HG03103 (cell line): ENCODE results near the gene ARHGEF18.
"Not testable (repeated sequence)": the region's sequence is repeated elsewhere in the genome, so short reads cannot be mapped to it uniquely, and the experiment has no call there.

Experiments
- ATAC-seq: cut with Tn5 transposase; IDR thresholded peaks from one replicate; pipeline ENCODE4 v1.9.1; 2021; ENCODE audit warnings: low read depth; ENCODE audit not compliant: unreplicated experiment

ARHGEF18 gene

DNA sequence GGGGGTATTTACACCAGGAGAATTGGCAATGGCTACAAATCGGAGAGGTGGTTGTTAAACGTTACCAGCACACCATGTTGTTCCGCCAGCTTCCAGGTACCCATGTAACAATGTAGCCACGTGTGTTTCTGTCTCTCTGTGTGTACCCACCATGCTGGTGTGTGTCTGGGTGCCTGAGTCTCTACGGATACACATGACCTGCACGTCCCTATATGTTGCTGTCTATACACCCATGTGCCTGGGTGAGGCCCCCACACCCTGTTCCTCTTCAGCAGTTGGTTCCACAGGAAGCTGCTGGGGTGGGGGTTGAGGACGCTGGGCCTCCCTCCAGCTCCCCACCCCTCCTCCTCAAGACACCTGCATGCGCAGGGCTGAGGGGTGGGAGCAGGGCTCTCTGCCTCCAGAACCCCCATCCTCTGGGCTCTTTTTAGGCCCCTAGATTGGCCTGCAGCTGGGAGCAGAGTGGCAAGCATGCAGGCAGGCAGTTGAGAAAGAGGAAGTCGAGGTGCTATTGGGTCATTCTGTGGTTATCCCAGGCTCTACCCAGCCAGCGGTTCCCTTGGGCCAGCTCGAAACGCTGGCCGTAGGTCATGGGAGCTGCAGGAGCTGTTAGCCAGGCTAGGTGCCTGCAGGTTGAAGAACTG lies at the start of gene ARHGEF18:
Gene ARHGEF18 (plus strand): TSS at position 351 of the 644 bp plus-strand sequence. CDS start 13,954 bp downstream, outside the sequence.
- no peak for ATAC-seq

DNA sequence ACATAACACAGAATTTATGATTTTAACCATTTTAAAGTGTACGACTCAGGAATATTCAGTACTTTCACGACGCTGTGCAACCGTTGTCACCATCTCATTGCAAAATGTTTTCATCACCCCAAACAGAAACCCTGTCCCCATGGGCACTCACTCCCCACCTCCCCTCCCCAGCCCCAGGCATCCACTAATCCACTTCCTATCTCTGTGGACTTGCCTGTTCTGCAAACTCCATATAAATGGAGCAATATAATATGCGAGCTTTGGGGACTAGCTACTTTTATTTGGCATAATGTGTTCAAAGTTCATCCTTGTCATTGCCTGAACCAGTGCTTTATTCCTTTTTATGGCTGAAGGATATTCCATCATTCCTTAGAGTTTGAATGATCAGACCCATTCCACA lies 47.2 kb upstream of the ARHGEF18 start:
- ATAC-seq = no peak

DNA sequence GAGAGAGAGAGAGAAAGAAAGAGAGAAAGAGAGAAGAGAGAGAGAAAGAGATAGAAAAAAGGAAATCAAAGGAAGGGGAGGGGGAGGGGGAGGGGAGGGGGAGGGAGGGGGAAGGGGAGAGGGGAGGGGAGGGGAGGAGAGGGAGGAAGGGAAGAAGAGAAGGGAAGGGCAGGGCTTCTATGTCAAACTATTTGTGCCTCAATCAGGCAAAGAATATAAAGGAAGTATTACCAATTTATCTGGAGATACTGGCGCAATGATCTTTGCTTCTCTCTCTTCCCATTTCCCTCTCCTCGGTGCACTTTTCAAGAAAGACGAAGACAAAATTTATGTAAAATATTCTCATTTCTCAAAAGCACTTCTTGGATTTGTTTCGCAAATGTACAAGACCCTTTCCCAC lies 45.3 kb upstream of the ARHGEF18 start:
- ATAC-seq = no peak

DNA sequence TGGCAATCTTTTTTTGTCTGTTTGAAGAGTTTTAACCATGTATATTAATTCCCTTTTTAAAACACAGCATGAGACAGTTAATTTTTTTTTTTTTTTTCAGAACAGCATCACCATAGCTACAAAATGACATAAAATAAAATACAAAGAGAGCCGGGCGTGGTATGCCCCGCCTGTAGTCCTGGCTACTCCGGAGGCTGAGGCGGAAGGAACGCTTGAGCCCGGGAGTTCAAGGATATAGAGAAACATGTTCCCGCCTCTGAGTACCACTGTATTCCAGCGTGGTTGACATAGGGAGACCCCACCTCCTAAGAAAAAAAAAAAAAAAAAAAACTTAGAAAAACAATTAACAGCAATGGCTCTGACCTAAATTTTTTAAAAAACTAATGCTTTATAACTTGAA lies 44.5 kb upstream of the ARHGEF18 start:
- no peak for ATAC-seq

DNA sequence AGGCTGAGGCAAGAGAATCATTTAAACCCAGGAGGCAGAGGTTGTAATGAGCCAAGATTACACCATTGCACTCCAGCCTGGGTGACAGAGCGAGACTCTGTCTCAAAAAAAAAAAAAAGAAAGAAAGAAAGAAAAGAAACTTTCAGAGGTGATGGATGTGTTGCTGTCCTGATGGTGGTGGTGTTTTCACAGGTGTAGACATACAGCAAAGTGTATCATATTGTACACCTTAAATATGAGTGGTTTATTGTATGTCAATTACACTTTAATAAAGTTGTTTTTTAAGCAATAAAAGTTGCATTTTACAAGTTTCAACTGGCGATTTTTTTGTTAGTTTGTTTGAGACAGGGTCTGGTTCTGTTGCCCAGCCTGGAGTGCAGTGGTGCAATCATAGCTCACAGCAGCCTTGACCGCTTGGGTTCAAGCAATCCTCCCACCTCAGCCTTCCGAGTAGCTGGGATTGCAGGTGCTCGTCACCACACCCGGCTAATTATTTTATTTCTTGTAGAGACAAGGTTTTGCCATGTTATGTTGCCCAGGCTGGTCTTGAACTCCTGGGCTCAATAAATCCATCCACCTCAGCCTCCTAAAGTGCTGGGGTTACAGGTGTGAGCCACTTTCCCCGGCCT lies 41.0 kb upstream of the ARHGEF18 start:
- ATAC-seq = no peak

DNA sequence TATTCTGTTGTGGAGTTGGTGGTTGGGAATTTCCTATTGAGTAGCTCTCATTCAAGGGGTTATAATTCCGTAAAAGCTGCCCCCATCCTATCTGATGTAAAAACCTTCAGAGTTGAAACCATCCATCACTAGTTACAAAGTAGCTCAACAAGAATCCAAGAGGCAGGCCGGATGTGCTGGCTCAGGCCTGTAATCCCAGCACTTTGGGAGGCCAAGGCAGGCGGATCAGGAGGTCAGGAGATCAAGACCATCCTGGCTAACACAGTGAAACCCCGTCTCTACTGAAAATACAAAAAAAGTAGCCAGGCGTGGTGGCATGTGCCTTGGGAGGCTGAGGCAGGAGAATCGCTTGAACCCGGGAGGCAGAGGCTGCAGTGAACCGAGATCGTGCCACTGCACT lies 40.4 kb upstream of the ARHGEF18 start:
- not testable (repeated sequence) for ATAC-seq

DNA sequence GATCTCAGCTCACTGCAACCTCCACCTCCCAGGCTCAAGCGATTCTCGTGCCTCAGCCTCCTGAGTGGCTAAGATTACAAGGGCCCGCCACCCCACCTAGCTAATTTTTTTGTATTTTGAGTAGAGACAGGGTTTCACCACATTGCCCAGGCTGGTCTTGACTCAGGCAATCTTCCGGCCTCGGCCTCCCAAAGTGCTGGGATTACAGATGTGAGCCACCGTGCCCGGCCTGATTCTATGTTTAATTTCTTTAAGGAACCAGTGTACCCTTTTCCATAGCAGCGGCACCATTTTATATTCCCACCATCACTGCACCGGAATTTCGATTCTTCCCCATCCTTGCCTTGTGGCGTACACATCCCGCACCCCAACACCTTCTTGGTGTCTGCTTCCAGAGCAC lies 36.8 kb upstream of the ARHGEF18 start:
- ATAC-seq = no peak

DNA sequence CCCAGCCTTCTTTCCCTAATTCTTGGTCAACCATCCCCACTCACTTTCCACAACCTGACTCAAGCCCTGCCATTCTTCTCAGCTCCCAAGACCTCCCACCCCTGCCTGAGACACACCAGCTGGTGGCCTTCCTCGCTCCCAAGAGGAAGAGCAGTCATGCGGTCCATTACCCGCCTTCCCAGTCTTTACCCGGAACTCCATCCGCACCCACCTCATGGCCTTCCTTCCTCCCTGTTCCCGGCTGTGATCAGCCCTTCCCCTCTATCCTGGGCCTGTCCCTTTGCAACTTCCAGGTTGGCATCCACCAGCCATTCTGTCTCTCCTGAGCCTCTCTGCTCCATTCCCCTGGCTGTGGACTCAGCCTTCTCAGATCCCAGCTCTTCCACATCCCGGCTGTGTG lies 35.9 kb upstream of the ARHGEF18 start:
- no peak for ATAC-seq

DNA sequence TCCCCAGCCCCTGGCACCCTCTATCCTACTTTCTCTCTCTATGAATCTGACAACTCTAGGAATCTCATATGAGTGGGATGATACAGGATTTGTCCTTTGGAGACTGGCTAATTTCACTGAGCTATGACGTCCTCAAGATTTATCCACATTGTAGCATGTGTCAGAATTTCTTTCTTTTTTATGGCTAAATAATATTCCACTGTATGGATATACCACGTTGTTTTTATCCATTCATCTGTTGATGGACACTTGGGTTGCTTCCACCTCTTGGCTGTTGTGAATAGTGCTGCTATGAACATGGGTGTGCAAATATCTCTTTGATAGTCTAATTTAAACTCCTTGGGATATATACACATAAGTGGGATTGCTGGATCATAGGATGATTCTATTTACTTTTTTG lies 30.6 kb upstream of the ARHGEF18 start:
- no peak for ATAC-seq

DNA sequence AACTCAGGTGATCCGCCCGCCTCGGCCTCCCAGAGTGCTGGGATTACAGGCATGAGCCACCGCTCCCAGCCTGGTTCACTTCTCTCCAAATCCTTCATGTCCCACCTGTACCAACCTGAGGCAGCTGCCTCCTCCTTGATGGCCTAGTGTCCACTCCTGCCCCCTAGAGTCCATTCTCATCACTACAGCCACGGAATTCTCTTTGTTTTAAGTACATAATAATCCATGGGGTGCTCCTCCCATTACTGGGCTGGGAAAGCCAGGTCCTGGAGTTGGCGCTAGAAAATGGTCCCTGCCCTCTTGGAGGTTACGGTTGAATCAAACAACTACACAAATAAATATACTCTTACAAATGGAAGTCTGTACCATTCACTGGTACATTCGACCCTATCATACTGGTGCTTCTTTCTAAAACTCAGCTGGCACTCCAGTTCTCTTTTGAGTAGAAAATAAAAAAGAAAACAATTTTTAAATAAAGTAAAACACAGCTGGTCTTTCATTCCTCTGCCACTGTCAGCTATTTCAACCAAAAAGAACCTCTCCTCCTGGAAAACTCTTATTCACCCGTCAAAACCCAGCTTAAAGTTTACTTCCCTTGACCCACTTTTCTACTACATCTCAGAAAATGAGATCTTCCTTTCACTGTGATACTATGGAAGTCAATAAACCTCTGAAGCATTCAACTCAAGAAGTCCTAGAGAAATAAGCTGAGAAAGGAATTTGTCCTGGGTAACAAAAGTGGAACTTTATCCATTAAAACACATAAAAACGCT lies 22.4 kb upstream of the ARHGEF18 start:
- no peak for ATAC-seq

DNA sequence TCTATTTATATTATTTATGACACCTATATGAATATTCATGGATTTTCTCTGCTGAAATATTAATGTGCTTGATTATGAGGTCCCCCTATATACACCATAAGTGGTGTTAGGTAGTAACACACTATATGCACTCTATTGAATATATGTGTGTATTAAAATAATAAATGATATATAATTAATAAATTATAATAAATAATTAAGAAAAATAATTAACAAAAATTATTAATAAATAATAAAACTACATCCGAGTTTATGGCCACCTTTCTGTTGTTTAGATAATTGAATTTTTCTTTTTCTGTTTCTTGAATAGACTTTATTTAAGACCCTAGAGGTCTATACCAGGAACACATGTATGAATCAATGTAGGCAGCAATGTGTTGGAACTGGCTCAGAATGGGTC lies 20.9 kb upstream of the ARHGEF18 start:
- ATAC-seq = no peak

DNA sequence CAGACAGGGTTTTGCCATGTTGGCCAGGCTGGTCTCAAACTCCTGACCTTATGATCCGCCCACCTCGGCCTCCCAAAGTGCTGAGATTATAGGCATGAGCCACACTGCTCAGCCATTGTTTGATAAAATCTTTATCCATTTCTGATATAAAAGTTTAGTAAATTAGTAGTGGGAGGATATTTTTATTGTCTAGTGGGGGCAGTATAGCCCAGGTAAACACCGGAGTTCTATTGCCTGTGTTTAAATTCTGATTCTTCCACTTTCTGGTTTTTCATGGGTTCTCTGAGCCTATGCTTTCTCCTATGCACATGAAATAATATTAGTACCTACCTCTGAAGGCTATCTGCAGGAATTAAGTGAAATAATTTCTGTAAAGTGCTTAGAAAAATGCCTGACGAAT lies 20.1 kb upstream of the ARHGEF18 start:
- ATAC-seq = no peak

DNA sequence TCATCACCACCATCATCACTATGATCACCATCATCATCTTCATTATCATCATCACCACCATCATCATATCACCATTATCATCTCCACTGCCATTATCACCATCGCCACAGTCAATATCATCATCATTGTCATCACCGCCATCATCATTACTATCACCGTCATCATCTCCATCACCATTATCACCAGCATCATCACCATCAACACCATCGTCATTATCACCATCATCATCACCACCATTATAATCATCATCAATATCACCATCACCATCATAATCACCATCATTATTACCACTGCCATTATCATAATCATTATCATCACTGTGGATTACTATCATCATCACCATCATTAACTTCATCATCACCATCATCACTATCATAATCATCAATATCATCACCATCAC lies 17.3 kb upstream of the ARHGEF18 start:
- ATAC-seq = no peak

DNA sequence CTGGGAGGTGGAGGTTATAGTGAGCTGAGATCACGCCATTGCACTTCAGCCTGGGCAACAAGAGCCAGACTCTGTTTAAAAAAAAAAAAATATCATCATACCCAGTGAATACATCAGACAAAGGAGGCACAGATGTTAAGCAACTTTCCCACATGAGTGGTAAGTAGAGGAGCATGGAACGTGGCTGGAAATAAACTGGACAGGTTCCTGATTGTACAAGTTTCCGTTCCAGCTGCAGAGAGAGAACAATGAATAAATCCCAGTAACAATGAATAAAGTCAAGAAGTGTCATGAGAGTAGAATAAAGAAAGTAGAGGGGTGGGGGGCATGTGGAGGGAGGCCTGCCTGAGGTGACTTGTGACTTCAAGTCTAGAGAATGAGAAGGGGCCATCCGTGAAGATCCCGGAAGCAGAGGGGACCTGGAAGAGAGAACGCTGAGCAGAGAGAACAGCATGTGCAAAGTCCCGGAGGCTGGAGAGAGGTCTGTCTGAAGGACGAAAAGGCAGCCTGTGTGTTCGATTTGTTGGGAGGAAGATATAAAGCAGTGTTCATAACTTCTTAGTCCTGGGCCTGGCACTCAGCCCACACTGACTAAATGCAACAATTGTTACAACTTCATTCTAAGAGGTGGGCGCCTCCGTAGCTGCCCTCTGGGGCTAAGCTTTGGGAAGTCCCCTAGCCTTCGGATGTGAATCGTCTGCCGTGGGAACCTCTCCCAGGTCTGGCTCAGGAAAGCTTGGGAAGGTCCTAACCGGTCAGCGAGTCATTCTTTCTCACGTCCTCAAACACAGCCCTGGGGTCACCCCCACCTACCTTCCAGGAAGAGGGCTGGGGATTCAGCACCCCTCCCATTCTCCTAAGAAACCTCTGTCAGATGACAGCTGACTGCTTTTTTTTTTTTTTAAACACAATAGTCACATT lies 15.3 kb upstream of the ARHGEF18 start:
- no peak for ATAC-seq

DNA sequence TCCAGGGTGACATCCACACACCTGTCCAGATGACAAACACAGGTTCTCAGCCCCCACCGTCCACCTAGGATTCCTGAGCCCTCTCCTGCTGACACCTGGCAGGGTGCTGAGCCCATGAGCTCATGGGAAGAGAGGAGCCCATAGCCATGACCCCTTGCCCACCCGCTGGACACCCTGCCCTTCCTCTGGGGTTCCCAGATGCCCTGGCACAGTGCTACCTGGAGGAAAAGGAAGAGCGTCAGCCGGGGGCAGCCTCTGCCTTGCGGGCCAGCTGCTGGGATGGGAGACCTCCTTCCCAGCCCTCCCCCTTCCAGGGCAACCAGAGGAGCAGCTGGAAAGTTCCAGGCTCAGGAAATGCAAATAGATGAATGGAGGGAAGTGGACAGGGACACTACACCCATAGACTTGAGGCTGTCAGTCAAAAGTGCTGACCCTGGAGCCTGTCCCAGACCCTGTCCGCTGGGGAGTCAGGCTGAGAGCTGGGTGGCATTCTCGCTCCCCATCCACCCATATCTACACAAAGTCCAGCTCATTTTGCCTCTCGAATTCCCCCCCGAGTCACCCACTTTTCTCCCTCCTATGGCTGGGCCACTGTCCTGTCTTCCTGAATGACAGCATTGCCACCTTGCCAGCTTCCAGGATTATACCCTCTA lies 12.3 kb upstream of the ARHGEF18 start:
- no peak for ATAC-seq

DNA sequence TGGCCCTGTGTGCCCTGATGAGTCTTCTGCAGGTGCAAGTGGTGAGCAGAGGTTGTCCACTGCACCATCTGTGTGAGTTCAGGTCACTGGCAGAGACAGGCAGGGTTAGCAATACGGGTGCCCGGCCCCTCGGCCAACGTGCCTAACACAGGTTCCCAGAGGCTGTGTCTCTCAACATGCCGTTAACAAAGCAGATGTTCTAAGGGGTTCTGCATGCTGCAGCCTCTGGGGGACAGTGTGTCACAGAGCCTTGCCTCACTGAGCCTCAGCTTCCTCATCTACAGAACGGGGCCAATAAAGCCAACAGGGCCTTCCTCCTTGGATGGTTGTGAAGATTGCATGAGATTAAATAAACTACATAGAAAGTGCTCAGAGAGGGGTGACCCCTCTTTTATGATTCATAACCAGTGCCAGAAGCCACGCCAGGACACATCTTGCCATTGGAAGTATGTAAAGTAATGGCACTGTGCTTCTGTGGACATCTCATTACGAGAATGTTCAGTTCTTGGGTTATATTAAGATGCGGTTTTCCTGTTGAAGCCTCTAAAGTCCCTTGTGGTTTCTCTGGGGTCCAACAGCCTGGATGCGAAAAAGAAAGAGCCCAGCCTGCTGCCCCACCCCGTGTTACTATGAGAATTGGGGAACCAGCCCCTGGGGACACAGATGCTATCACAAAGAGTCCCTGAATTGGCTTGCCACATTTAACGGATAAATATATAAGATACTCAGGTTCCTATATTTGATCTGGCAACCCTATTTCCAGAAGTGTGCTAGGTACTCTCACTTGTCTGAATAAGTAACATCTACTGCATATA lies 11.2 kb upstream of the ARHGEF18 start:
- peak; percentile 50 for ATAC-seq

DNA sequence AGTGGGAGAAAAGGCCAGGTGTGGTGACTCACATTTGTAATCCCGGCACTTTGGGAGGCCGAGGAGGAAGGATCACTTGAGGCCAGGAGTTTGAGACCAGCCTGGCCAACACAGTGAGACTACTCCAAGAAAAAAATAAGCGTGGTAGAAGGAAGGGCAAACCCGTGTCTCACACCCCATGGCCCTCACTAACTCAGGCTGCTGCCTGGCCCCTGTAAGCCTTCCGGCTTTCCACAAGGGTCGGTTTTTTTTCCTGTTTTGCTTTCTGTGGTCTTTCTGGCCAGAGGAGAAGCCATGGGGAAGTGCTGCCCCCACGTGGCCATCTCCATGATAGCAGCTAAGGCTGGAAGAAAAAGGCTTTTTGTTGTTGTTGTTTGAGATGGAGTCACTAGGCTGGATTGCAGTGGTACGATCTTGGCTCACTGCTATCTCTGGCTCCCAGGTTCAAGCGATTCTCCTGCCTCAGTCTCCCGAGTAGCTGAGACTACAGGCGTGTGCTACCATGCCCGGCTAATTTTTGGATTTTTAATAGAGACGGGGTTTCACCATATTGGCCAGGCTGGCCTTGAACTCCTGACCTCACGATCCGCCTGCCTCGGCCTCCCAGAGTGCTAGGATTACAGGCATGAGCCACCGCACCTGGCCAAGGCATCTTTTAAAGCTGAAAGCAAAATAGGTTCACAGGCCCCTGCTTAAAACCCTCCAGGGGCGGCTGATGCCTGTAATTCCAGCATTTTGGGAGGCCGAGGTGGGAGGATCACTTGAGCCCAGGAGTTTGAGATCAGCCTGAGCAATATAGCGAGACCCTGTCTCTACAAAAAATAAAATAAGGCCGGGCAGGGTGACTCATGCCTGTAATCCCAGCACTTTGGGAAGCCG lies 7.5 kb upstream of the ARHGEF18 start:
- no peak for ATAC-seq

DNA sequence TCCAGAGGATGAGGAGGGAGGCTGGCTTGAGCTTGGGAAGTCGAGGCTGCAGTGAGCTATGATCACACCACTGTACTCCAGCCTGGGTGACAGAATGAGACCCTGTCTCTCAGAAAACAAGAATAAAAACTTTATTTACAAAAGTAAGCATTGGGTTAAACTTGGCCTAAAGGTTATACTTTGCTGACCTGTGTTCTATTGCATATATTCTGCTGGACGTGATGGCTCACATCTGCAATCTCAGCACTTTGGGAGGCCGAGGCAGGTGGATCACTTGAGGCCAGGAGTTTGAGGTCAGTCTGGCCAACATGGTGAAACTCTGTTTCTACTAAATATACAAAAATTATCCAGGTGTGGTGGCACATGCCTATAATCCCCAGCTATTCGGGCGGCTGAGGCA lies 6.6 kb upstream of the ARHGEF18 start:
- no peak for ATAC-seq
